Mesendoderm (in vitro differentiated cells): ENCODE measurements around the gene ESF1.
"Not testable (repeated sequence)": the region's sequence is repeated elsewhere in the genome, so short reads cannot be mapped to it uniquely, and the experiment has no call there.

Experiments used
- DNase-seq: peaks from one replicate; pipeline ENCODE4 v3.0.0; 2013
- H2AK5ac ChIP-seq: 2 replicates; pipeline ENCODE4 v1.6.1; 2013; ENCODE audit warnings: low read length, inconsistent platforms
- H2BK120ac ChIP-seq: 2 replicates; pipeline ENCODE4 v1.6.1; 2013; ENCODE audit warnings: low read depth, mild to moderate bottlenecking, low read length, moderate library complexity, mixed read lengths
- H2BK15ac ChIP-seq: replicated peaks from 2 replicates; pipeline ENCODE4 v1.6.1; 2013; ENCODE audit warnings: low read depth, mild to moderate bottlenecking, moderate library complexity
- H2BK5ac ChIP-seq: 2 replicates; pipeline ENCODE4 v1.6.1; 2013; ENCODE audit warnings: low read length, inconsistent platforms
- H3K18ac ChIP-seq: 2 replicates; pipeline ENCODE4 v1.6.1; 2013; ENCODE audit warnings: mild to moderate bottlenecking, low read length, mixed read lengths
- H3K23ac ChIP-seq: one replicate; pipeline ENCODE4 v1.6.1; 2013; ENCODE audit warnings: low read length
- H3K27ac ChIP-seq: 2 replicates; pipeline ENCODE4 v1.5.1; 2013; ENCODE audit warnings: low read depth, mild to moderate bottlenecking, inconsistent platforms, low read length, moderate library complexity
- H3K27me3 ChIP-seq: 2 replicates; pipeline ENCODE4 v1.6.1; 2013; ENCODE audit warnings: low read length, control low read depth, mild to moderate bottlenecking, inconsistent platforms; ENCODE audit not compliant: insufficient read depth, poor library complexity
- H3K36me3 ChIP-seq: 2 replicates; pipeline ENCODE4 v1.6.1; 2013; ENCODE audit warnings: low read length, inconsistent platforms; ENCODE audit not compliant: control insufficient read depth, insufficient read depth
- H3K4ac ChIP-seq: one replicate; pipeline ENCODE4 v1.6.1; 2013; ENCODE audit warnings: low read depth, mild to moderate bottlenecking, low read length, moderate library complexity
- H3K4me1 ChIP-seq: 2 replicates; pipeline ENCODE4 v1.6.1; 2013; ENCODE audit warnings: low read depth, low read length, inconsistent platforms; ENCODE audit not compliant: control insufficient read depth
- H3K4me2 ChIP-seq: 2 replicates; pipeline ENCODE4 v1.6.1; 2013; ENCODE audit warnings: low read length
- H3K4me3 ChIP-seq: 2 replicates; pipeline ENCODE4 v1.5.1; 2013; ENCODE audit warnings: mild to moderate bottlenecking, low read length
- H3K56ac ChIP-seq: one replicate; pipeline ENCODE4 v1.6.1; 2013; ENCODE audit warnings: low read length
- H3K79me1 ChIP-seq: 2 replicates; pipeline ENCODE4 v1.6.1; 2013; ENCODE audit warnings: low read length, inconsistent platforms
- H3K79me2 ChIP-seq: 2 replicates; pipeline ENCODE4 v1.6.1; 2013; ENCODE audit warnings: mild to moderate bottlenecking, low read length; ENCODE audit not compliant: control insufficient read depth, insufficient read depth
- H3K9ac ChIP-seq: 2 replicates; pipeline ENCODE4 v1.6.1; 2013; ENCODE audit warnings: low read length, inconsistent platforms
- H4K5ac ChIP-seq: one replicate; pipeline ENCODE4 v1.6.1; 2013; ENCODE audit warnings: low read length
- H4K8ac ChIP-seq: one replicate; pipeline ENCODE4 v1.6.1; 2013; ENCODE audit warnings: low read depth, mild to moderate bottlenecking, control low read depth, low read length, moderate library complexity
- WGBS: extraction: QIAGEN DNeasy Blood & Tissue Kit; methylation state at CpG from one replicate; pipeline ENCODE4 v1.1.7; 2013; ENCODE audit warnings: low lambda C conversion rate, missing lambda C conversion rate; ENCODE audit not compliant: insufficient coverage; ENCODE audit errors: extremely low coverage; 5-methylcytosine and 5-hydroxymethylcytosine counted together

Gene ESF1

GRCh38 chr20:13745784-13746183 is 38.9 kb downstream of the ESF1 start:
- no peaks in the 10 kb centered on the region for H3K4me1 ChIP-seq
- H3K18ac ChIP-seq, result no peak overlapping the region
- H2BK15ac ChIP-seq, result no peak overlapping the region
- H3K4ac ChIP-seq, result no peak overlapping the region
- no peak overlapping the region for H3K4me2 ChIP-seq
- H4K5ac ChIP-seq, result no peak overlapping the region
- no peak overlapping the region for H3K9ac ChIP-seq
- no peak overlapping the region for H3K56ac ChIP-seq
- no peak overlapping the region for H3K23ac ChIP-seq
- no peak for DNase-seq
- no peak overlapping the region for H2BK120ac ChIP-seq
- peaks cover 2% of the 10 kb centered on the region for H3K79me1 ChIP-seq
- no peaks in the 10 kb centered on the region for H3K36me3 ChIP-seq
- no peak overlapping the region for H3K4me3 ChIP-seq
- H2AK5ac ChIP-seq, result no peak overlapping the region
- H3K27ac ChIP-seq, result no peak overlapping the region
- no CpG with 5 or more reads among the region's 2 CpGs for WGBS
- H3K27me3 ChIP-seq, result no peaks in the 10 kb centered on the region
- no peak overlapping the region for H2BK5ac ChIP-seq
- H4K8ac ChIP-seq, result no peak overlapping the region
- H3K79me2 ChIP-seq, result no peaks in the 10 kb centered on the region

GRCh38 chr20:13744352-13744751 is 40.4 kb downstream of the ESF1 start:
- Histone ChIP-seq H3K79me1 (peaks cover 2% of the 10 kb centered on the region), H4K5ac (no peak overlapping the region), H3K79me2 (no peaks in the 10 kb centered on the region), H4K8ac (no peak overlapping the region), H3K36me3 (no peaks in the 10 kb centered on the region), H3K4ac (no peak overlapping the region), H3K9ac (no peak overlapping the region), H3K18ac (no peak overlapping the region), H3K27me3 (no peaks in the 10 kb centered on the region), H3K4me2 (no peak overlapping the region), H2BK5ac (no peak overlapping the region), H2AK5ac (no peak overlapping the region), H3K4me1 (no peaks in the 10 kb centered on the region), H3K56ac (no peak overlapping the region), H2BK15ac (no peak overlapping the region), H2BK120ac (no peak overlapping the region), H3K23ac (no peak overlapping the region), H3K4me3 (no peak overlapping the region), H3K27ac (no peak overlapping the region)
- no peak for DNase-seq
- WGBS, result no CpG with 5 or more reads among the region's 1 CpG

- Histone ChIP-seq H3K23ac (no peak overlapping the region), H3K27ac (no peak overlapping the region), H2BK120ac (no peak overlapping the region), H3K56ac (no peak overlapping the region), H2BK15ac (no peak overlapping the region), H4K8ac (no peak overlapping the region), H3K18ac (no peak overlapping the region), H3K79me2 (no peaks in the 10 kb centered on the region), H3K4me3 (no peak overlapping the region), H3K4me2 (no peak overlapping the region), H3K79me1 (peaks cover 4% of the 10 kb centered on the region), H3K9ac (no peak overlapping the region), H2AK5ac (no peak overlapping the region), H3K27me3 (no peaks in the 10 kb centered on the region), H3K36me3 (no peaks in the 10 kb centered on the region), H4K5ac (no peak overlapping the region), H3K4ac (no peak overlapping the region), H3K4me1 (no peaks in the 10 kb centered on the region), H2BK5ac (no peak overlapping the region)
- no peak for DNase-seq
- no CpG with 5 or more reads among the region's 6 CpGs for WGBS
Observed at GRCh38 chr20:13741879-13742278, 42.8 kb downstream of the ESF1 start.

- WGBS, result no CpG with 5 or more reads among the region's 3 CpGs
- H2BK120ac ChIP-seq, result no peak overlapping the region
- H3K18ac ChIP-seq, result no peak overlapping the region
- no peak overlapping the region for H2BK15ac ChIP-seq
- H3K9ac ChIP-seq, result no peak overlapping the region
- H3K36me3 ChIP-seq, result no peaks in the 10 kb centered on the region
- DNase-seq, result no peak
- peaks cover 4% of the 10 kb centered on the region for H3K79me1 ChIP-seq
- H3K27ac ChIP-seq, result no peak overlapping the region
- no peak overlapping the region for H3K23ac ChIP-seq
- H3K4me2 ChIP-seq, result no peak overlapping the region
- no peak overlapping the region for H2AK5ac ChIP-seq
- no peaks in the 10 kb centered on the region for H3K27me3 ChIP-seq
- H2BK5ac ChIP-seq, result no peak overlapping the region
- no peak overlapping the region for H3K4ac ChIP-seq
- no peak overlapping the region for H4K5ac ChIP-seq
- no peak overlapping the region for H3K4me3 ChIP-seq
- no peak overlapping the region for H3K56ac ChIP-seq
- H3K4me1 ChIP-seq, result no peaks in the 10 kb centered on the region
- H4K8ac ChIP-seq, result no peak overlapping the region
- H3K79me2 ChIP-seq, result no peaks in the 10 kb centered on the region
Observed at GRCh38 chr20:13739731-13740649, 44.7 kb downstream of the ESF1 start.

- H3K79me1 ChIP-seq, H3K9ac ChIP-seq, H3K27ac ChIP-seq, H2BK15ac ChIP-seq, H4K8ac ChIP-seq, H3K4me1 ChIP-seq, H3K4ac ChIP-seq, H2BK5ac ChIP-seq, H2AK5ac ChIP-seq, H3K18ac ChIP-seq, H3K79me2 ChIP-seq, H3K4me2 ChIP-seq, H3K23ac ChIP-seq, DNase-seq, H2BK120ac ChIP-seq, H3K27me3 ChIP-seq, H3K36me3 ChIP-seq, H3K4me3 ChIP-seq, H3K56ac ChIP-seq, H4K5ac ChIP-seq: not testable (repeated sequence)
- WGBS, result no CpG with 5 or more reads among the region's 1 CpG
Observed at GRCh38 chr20:13738187-13738586, 46.5 kb downstream of the ESF1 start.
